ENCODE data around the gene CACNA1S.

GRCh38 chr1:201084295-201084694, 27.9 kb downstream of the CACNA1S start:
- TF ChIP-seq CTCF (IDR thresholded peaks at IDR 0.05; ENCODE audit: poor library complexity) (no peak), EZH2 (IDR thresholded peaks at IDR 0.05; ENCODE audit: borderline replicate concordance) (no peak), EZH2phosphoT487 (IDR thresholded peaks at IDR 0.05; ENCODE audit: low read depth, severe bottlenecking, unreplicated experiment) (no peak)

Data from hepatocyte (in vitro differentiated cells).